Chondrocyte (in vitro differentiated cells): ENCODE measurements around the gene LINC01488. TPM values are rescaled to one million over a fixed set of nuclear protein-coding genes. Genes with fewer than 3 reads are reported as not detected.

Experiments used
- DNase-seq: peaks from one replicate; pipeline ENCODE4 v3.0.0; 2021; ENCODE audit warnings: mixed read lengths, low spot score
- H3K27ac Mint-ChIP-seq: one replicate; pipeline ENCODE4 v1.8.0; 2021; ENCODE audit warnings: mild to moderate bottlenecking, moderate library complexity, mixed read lengths; ENCODE audit not compliant: unreplicated experiment
- H3K27me3 Mint-ChIP-seq: 2 replicates; pipeline ENCODE4 v1.8.0; 2021; ENCODE audit warnings: low read depth, mixed read lengths
- H3K36me3 Mint-ChIP-seq: 2 replicates; pipeline ENCODE4 v1.8.0; 2021; ENCODE audit warnings: low read depth, mixed read lengths
- H3K4me1 Mint-ChIP-seq: 2 replicates; pipeline ENCODE4 v1.8.0; 2021; ENCODE audit warnings: low read depth, mild to moderate bottlenecking, mixed read lengths
- H3K4me3 Mint-ChIP-seq: one replicate; pipeline ENCODE4 v1.8.0; 2021; ENCODE audit warnings: mild to moderate bottlenecking, moderate library complexity, mixed read lengths; ENCODE audit not compliant: unreplicated experiment
- H3K9me3 Mint-ChIP-seq: 2 replicates; pipeline ENCODE4 v1.8.0; 2021; ENCODE audit warnings: low read depth, mixed read lengths
- CTCF ChIP-seq: fragments of 200-600 bp; sonication (generic); IDR thresholded peaks from 2 replicates; pipeline ENCODE4 v1.5.0; 2021; ENCODE audit warnings: antibody characterized with exemption, mild to moderate bottlenecking, moderate library complexity
- total RNA-seq: library from RNA; stranded (reverse); gene quantifications from 3 replicates; pipeline ENCODE4 v1.2.1, GENCODE V29; 2021

LINC01488 gene
- total RNA-seq, 1 donor from 2014 or later = not detected

- no peak for TF ChIP-seq CTCF
- no peak overlapping the region for H3K27ac Mint-ChIP-seq
- peaks cover 4% of the 10 kb centered on the region for H3K36me3 Mint-ChIP-seq
- no peak overlapping the region for H3K4me3 Mint-ChIP-seq
- peaks cover 14% of the 10 kb centered on the region for H3K9me3 Mint-ChIP-seq
- no peaks in the 10 kb centered on the region for H3K27me3 Mint-ChIP-seq
- H3K4me1 Mint-ChIP-seq = peaks cover 7% of the 10 kb centered on the region
- peak; percentile 75 for DNase-seq
These were observed 28.5 kb downstream of the LINC01488 start for GRCh38 chr11:69509846-69510390.

- H3K27ac Mint-ChIP-seq = no peak overlapping the region
These were observed 29.3 kb downstream of the LINC01488 start for GRCh38 chr11:69510471-69511357.

GRCh38 chr11:69511358-69512055, 30.0 kb downstream of the LINC01488 start:
- no peak for TF ChIP-seq CTCF
- H3K9me3 Mint-ChIP-seq = peaks cover 11% of the 10 kb centered on the region
- H3K4me1 Mint-ChIP-seq = peaks cover 7% of the 10 kb centered on the region
- no peaks in the 10 kb centered on the region for H3K27me3 Mint-ChIP-seq
- no peak overlapping the region for H3K4me3 Mint-ChIP-seq
- H3K27ac Mint-ChIP-seq = no peak overlapping the region
- H3K36me3 Mint-ChIP-seq = peaks cover 3% of the 10 kb centered on the region
- peak; percentile 53 for DNase-seq

More at GRCh38 chr11:69510471-69511357, 29.3 kb downstream of the LINC01488 start:
- Mint-ChIP-seq H3K4me1 (peaks cover 7% of the 10 kb centered on the region), H3K27me3 (no peaks in the 10 kb centered on the region), H3K9me3 (peaks cover 16% of the 10 kb centered on the region), H3K4me3 (no peak overlapping the region), H3K36me3 (peaks cover 4% of the 10 kb centered on the region)
- peak; percentile 68 for DNase-seq
- no peak for TF ChIP-seq CTCF

GRCh38 chr11:69512136-69512535, 30.7 kb downstream of the LINC01488 start:
- TF ChIP-seq CTCF = no peak
- H3K27ac Mint-ChIP-seq = no peak overlapping the region

GRCh38 chr11:69512790-69513189, 31.3 kb downstream of the LINC01488 start:
- no peaks in the 10 kb centered on the region for H3K36me3 Mint-ChIP-seq
- peaks cover 12% of the 10 kb centered on the region for H3K9me3 Mint-ChIP-seq
- H3K27ac Mint-ChIP-seq = no peak overlapping the region
- peak; percentile 82 for DNase-seq
- peaks cover 7% of the 10 kb centered on the region for H3K4me1 Mint-ChIP-seq
- TF ChIP-seq CTCF = no peak
- H3K4me3 Mint-ChIP-seq = no peak overlapping the region
- H3K27me3 Mint-ChIP-seq = no peaks in the 10 kb centered on the region

More at GRCh38 chr11:69512136-69512535, 30.7 kb downstream of the LINC01488 start:
- Mint-ChIP-seq H3K27me3 (no peaks in the 10 kb centered on the region), H3K9me3 (peaks cover 10% of the 10 kb centered on the region), H3K4me1 (peaks cover 7% of the 10 kb centered on the region), H3K4me3 (no peak overlapping the region), H3K36me3 (no peaks in the 10 kb centered on the region)
- peak; percentile 67 for DNase-seq
